Hematopoietic multipotent progenitor cell (in vitro differentiated cells): ENCODE data around the gene AUTS2. TPM values are rescaled to one million over a fixed set of nuclear protein-coding genes. Genes with fewer than 3 reads are reported as not detected.

Experiments
- DNase-seq, 3 donors: peaks; one replicate each; pipeline ENCODE4 v3.0.0-alpha.2; 2011 to 2015; ENCODE audit warnings: low read depth in 2 of 3, low spot score in 2 of 3
- total RNA-seq: library from RNA; depleted of rRNA; stranded (reverse); fragments of >200 nt; gene quantifications from one replicate; pipeline ENCODE4 v1.2.3, GENCODE V29; 2012

AUTS2 gene
- total RNA-seq, 1 donor = 14.8 TPM

GRCh38 chr7:69957661-69958060, 359.4 kb downstream of the AUTS2 start:
- DNase-seq = no peak

DNA sequence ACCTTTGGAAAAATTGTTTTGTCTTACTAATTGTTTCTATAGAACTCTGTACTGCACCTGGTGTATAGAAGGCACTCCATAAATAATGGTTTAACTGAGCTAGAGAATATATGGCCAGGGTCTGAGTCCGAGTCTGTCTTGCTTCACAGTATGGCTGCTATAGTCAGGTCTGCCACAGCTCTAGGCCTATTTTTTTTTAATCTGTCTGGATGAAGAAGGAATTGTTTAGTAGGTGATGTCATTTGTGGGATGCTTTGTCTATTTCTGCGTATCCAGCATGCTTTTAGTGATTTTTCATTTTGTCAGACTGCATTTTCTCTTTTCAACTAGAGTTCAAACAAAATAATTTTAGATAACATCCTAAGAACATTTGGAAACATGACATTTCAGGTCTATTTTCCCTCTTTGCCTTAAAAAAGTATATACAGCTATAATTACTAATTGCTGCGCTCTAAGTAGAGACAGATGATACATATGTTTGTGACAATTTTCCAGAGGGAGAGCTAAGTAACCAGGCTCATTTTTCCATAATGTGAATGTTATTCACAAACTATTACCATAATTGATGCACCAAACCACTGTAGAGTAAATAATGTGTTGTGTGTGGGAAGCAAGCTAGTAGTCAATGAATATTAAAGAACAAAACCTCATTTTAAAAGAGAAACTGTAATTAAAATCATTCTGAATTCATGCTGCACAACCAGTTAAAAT, 361.7 kb downstream of the AUTS2 start:
- DNase-seq = no peak

DNA sequence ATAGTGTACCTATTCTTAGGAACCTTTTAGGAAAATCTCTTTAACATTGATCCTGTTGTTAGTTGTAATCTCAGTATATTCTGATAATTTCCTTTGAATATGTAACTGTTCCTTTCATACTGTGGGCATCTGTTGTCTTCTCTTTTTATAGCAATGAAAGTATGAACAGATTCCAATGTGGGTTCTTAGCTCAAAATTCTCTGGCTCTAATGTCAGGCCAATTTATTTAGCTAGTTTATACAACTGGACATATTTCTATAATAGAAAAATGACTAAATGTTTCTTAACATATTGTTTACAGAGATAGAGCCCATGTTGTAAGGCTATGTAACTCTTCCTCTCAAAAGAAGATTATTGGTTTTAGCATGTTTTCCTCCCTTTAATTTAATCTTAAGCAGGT, 363.2 kb downstream of the AUTS2 start:
- no peak for DNase-seq

GRCh38 chr7:69962186-69963065, 364.2 kb downstream of the AUTS2 start:
- peak in 2 of 3 donors; percentile 7 to 51 for DNase-seq

DNA sequence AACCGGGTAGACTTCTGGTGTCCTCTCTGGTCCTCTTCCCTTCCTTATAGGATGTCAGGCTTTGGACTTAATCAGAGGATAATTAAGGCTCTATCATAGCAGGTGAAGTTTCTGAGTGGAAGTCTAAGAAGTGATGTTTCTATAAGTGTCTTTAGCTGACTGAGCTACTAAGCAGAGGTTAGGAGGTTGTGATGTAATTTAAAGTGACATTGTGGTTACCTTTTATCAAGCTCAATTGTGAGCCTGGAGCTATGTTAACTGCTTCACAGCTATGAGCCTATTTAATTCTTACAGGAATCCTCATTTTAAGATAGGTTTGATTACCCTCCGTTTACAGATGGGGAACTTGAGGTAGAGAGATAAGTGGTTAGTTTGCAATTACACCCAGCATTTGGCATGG, 365.1 kb downstream of the AUTS2 start:
- no peak for DNase-seq

DNA sequence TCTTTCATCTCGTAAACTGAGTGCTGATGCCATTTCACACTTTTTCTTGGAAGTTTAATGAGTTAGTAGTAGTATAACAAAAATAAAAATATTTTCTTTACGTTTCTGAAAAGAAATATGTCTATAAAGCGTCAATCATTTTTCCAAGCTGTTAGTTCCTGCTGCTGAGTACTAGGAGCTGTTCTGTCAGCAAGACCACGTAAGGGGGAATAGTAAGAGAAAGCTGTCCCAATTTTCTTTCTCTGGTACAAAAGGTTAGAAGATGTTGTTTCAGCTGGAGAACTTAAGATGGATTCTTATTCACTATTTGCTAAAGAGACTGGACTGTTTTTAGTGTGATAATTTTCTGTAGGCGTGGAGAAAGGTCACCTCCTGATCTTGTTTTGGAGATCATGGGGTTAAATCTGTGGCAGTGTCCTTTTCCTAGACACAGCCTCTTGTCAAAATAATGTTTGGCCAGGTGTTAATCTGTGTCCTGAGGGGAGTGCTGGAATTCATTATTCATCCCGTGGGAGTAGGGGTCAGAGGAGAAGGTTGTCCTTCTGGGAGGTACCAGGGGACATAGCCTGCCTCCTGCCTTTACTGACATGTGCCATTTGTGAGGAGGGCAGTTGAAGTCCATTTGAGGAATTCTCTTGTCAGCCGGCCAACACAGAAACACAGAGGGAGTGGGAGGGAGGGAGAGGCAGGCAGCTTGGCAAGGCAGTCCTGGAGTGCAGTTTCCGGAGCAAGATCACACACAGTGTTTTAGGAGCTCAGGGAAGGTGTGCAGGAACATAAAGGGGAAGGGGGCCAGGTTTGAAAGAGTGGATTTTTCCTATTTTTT, 368.7 kb downstream of the AUTS2 start:
- no peak for DNase-seq

- peak in 1 of 3 donors; percentile 4 for DNase-seq
Measured at GRCh38 chr7:69967689-69968450, 369.6 kb downstream of the AUTS2 start.

- no peak for DNase-seq
Measured at GRCh38 chr7:69968969-69969556, 370.8 kb downstream of the AUTS2 start.

DNA sequence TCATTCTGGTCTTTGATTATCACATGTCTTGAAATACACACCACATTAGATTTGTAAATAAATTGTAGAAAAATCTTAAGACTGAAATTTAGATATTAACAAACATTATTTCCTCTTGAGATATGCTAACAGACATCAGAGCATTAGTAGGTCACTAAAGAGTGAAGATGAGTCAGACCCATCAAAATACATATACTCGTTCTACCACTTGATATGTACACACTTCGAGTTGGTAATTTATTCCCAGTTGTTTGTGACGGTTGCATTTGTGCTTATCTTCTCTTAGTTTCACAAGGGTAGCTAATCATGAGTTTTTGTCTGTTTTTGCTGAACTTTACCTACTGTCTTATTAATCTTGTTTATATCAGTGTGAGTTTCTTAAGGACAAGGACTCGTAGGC, 383.4 kb downstream of the AUTS2 start:
- no peak for DNase-seq

DNA sequence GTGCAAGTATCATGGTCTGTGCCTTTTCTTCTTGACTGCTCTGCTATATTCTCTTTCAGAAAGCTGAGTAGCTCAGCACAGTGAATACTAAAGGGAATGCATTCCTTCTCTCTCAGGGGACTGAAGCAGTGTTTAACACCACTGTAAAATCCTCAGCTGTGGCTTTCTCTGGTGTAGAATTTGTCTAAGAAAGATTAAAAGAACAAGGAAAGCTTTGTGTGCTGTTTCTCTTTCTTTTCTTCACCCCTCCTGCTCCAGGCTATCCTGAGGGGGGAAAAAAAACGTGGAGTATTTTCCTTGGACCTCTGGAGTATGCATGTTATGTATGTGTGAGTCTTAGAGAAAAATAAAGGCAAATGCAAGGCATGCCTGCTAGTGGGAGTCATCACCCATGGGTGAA, 383.9 kb downstream of the AUTS2 start:
- no peak for DNase-seq

DNA sequence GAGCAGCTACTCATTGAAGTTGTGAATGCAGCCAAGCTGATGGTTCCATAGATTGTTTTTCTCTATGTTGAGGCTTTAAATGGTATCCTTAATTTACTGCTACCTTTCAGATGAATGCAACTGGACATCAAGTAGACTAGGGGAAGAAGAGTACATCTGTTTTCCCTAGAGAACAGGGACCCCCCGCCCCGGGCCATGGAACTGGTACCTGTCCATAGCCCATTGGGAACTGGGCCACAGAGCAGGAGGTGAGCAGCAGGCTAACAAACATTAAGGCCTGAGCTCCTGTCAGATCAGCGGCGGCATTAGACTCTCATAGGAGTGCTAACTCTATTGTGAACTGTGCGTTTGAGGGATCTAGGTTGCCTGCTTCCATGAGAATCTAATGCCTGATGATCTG, 391.3 kb downstream of the AUTS2 start:
- no peak for DNase-seq

GRCh38 chr7:69992938-69993337, 394.7 kb downstream of the AUTS2 start:
- DNase-seq = peak in 1 of 3 donors; percentile 57

- DNase-seq = no peak
Measured at GRCh38 chr7:69994218-69994617, 395.9 kb downstream of the AUTS2 start.

GRCh38 chr7:69994886-69995542, 396.7 kb downstream of the AUTS2 start:
- DNase-seq = no peak

DNA sequence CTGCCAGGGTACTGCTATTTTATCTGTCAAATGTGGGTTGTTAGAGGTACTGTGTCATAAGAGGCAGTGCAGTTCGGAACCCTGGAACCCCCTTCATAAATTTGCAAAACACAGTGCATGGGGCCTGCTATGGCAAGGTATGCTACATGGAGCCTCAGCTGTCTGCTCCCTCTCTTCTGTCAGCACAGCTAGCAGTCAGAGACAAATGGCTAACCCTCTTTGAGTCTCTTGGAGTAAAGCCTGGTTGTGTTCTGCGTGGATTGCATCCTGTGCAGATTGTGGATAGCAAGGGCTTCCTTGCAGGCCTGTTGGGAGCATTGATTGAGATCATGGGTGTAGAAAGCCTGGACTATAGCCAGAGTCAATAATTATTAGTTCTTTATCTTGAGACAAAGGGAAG, 397.8 kb downstream of the AUTS2 start:
- DNase-seq = no peak

- DNase-seq = no peak
Measured at GRCh38 chr7:70000737-70001348, 402.6 kb downstream of the AUTS2 start.

DNA sequence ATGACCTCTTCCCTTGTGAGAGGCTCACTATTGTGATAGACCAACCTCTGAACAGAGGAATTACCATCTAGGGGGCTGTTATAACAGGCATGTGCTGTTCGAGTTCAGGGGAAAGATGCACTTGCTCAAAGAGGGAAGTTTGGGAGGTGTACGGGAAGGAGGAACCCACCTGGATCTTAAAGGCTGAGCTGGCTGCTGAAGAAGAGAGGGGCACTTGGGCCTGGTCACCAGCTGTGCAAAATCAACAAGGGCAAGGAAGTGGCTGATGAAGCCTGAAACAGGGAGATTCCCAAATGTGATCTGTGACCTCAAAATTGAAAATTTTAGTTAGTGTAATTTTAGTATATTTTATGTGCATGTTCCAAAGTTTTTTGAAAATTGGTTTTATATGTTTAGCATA, 407.2 kb downstream of the AUTS2 start:
- DNase-seq = no peak

- DNase-seq = no peak
Measured at GRCh38 chr7:70005891-70006260, 407.6 kb downstream of the AUTS2 start.

DNA sequence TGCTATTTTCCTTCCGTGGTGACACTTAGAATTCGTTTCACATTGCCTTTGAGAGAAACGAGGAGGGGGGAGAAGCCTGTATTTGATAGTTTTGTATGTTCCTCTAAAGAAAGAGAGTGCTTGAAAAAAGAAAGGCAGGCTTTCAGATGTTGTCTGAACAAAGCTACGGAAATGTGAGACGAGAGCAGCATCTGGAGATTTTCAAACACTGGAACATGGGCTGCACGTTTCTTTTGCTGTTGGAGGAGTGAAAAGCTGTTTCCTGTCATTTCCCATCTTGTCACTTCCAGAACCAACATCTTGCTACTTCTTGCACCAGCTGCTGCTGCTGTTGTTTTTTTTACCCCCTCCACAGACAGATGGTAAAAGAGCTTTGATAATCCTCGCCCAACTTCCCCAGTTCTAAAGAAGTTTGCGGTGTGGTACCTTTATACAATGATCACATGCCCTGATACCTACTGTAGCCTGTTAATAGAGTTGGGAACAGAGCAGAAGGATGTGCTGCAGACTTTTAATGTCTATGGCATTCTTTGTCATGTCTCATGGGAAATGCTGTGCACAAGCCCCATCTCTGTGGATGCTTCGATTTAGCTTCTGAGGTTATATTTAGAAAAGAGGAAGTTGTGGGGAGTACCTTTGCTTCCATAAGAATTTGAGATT, 408.1 kb downstream of the AUTS2 start:
- DNase-seq = peak in 2 of 3 donors; percentile 58 to 94
